ENCODE data around the gene NAB2.
"Not testable (repeated sequence)": the region's sequence is repeated elsewhere in the genome, so short reads cannot be mapped to it uniquely, and the experiment has no call there.

NAB2 gene

GRCh38 chr12:57111031-57111734 lies 22.3 kb downstream of the NAB2 start, which contains the start of gene STAT6:
TSS of gene STAT6 (minus strand) at chr12:57111362. CDS start at chr12:57108278, 3,084 bp downstream.
- H3K9me3 Mint-ChIP-seq = no peaks in the 10 kb centered on the region
- peak; percentile 49 for DNase-seq
- H3K4me3 Mint-ChIP-seq = peak within 1 kb of the TSS; percentile 83
- H3K27me3 Mint-ChIP-seq (ENCODE audit: low read depth, poor library complexity) = peaks cover 3% of the 10 kb centered on the region
- peaks cover 63% of the 10 kb centered on the region for H3K4me1 Mint-ChIP-seq
- peaks cover 20% of the 10 kb centered on the region for H3K36me3 Mint-ChIP-seq (ENCODE audit: low read depth)
- H3K27ac Mint-ChIP-seq = peak within 1 kb of the TSS; percentile 99
- TF ChIP-seq CTCF (IDR thresholded peaks at IDR 0.05) = no peak

- Mint-ChIP-seq H3K27me3 (ENCODE audit: low read depth, poor library complexity) (peaks cover 9% of the 10 kb centered on the region), H3K4me1 (peaks cover 59% of the 10 kb centered on the region), H3K27ac (no peak overlapping the region), H3K36me3 (ENCODE audit: low read depth) (peaks cover 8% of the 10 kb centered on the region), H3K9me3 (no peaks in the 10 kb centered on the region), H3K4me3 (peak overlapping the region; percentile 83)
- no peak for DNase-seq
- peak; percentile 77 for TF ChIP-seq CTCF (IDR thresholded peaks at IDR 0.05)
Measured at GRCh38 chr12:57112492-57113294, 23.8 kb downstream of the NAB2 start.

- no peak for DNase-seq
- peaks cover 29% of the 10 kb centered on the region for H3K4me1 Mint-ChIP-seq
- no peak overlapping the region for H3K27ac Mint-ChIP-seq
- H3K36me3 Mint-ChIP-seq (ENCODE audit: low read depth) = no peaks in the 10 kb centered on the region
- no peak overlapping the region for H3K4me3 Mint-ChIP-seq
- no peak for TF ChIP-seq CTCF (IDR thresholded peaks at IDR 0.05)
- no peaks in the 10 kb centered on the region for H3K9me3 Mint-ChIP-seq
- H3K27me3 Mint-ChIP-seq (ENCODE audit: low read depth, poor library complexity) = peaks cover 9% of the 10 kb centered on the region
Measured at GRCh38 chr12:57116580-57117281, 27.8 kb downstream of the NAB2 start.

DNA sequence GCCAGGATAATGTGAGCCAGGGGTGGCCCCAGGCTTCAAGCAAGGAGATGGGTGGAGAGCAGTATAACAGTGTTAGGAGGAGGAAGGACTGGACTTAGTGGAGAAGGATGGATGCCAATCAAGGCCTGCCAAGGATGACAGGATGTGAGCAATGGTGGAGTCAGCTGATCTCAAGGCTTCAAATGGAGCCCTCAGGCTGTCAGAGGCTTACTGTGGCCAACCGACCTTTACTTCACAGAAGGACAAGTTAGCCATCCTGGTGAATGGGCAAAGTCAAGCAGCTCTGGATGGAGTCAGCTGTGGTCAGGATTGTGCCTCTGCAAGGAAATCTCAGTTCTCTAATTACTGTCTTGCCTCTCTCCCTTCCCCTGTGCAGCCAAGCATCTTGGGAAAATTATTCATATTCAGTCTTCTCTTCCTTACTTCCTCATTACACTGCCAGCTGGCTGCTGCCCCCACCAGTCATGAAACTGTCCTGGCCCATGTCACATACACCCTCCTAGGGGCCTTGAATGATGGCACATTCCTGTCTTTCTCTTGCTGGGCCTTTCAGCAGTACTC lies 29.9 kb downstream of the NAB2 start:
- TF ChIP-seq CTCF (IDR thresholded peaks at IDR 0.05) = no peak
- H3K4me3 Mint-ChIP-seq = no peak overlapping the region
- H3K27me3 Mint-ChIP-seq (ENCODE audit: low read depth, poor library complexity) = peaks cover 12% of the 10 kb centered on the region
- peaks cover 16% of the 10 kb centered on the region for H3K4me1 Mint-ChIP-seq
- H3K36me3 Mint-ChIP-seq (ENCODE audit: low read depth) = no peaks in the 10 kb centered on the region
- H3K9me3 Mint-ChIP-seq = peaks cover 5% of the 10 kb centered on the region
- H3K27ac Mint-ChIP-seq = no peak overlapping the region
- DNase-seq = no peak

- Mint-ChIP-seq H3K4me1 (peaks cover 16% of the 10 kb centered on the region), H3K4me3 (no peak overlapping the region), H3K9me3 (peaks cover 5% of the 10 kb centered on the region), H3K27ac (no peak overlapping the region), H3K36me3 (ENCODE audit: low read depth) (no peaks in the 10 kb centered on the region), H3K27me3 (ENCODE audit: low read depth, poor library complexity) (peaks cover 19% of the 10 kb centered on the region)
- no peak for DNase-seq
- TF ChIP-seq CTCF (IDR thresholded peaks at IDR 0.05) = no peak
Measured at GRCh38 chr12:57119294-57120085, 30.6 kb downstream of the NAB2 start.

- not testable (repeated sequence) for DNase-seq; H3K27ac Mint-ChIP-seq; H3K36me3 Mint-ChIP-seq (ENCODE audit: low read depth); H3K4me3 Mint-ChIP-seq; H3K9me3 Mint-ChIP-seq
- Mint-ChIP-seq H3K27me3 (ENCODE audit: low read depth, poor library complexity) (peaks cover 26% of the 10 kb centered on the region), H3K4me1 (peaks cover 15% of the 10 kb centered on the region)
Measured at GRCh38 chr12:57120718-57121117, 31.8 kb downstream of the NAB2 start.

Measured in nephron progenitor cell (in vitro differentiated cells).